GM23248 (cell line): ENCODE measurements around the gene SLC4A4. TPM values are rescaled to one million over a fixed set of nuclear protein-coding genes. Genes with fewer than 3 reads are reported as not detected.

Experiments used
- DNase-seq: peaks from one replicate; pipeline ENCODE4 v3.0.0-alpha.2; 2015
- H2AFZ ChIP-seq: fragments of 200-600 bp; sonication (generic); 2 replicates; pipeline ENCODE4 v1.6.1; 2016; ENCODE audit warnings: antibody characterized with exemption
- H3F3A ChIP-seq: fragments of 200-600 bp; sonication (generic); 2 replicates; pipeline ENCODE4 v1.6.1; 2016; ENCODE audit warnings: mild to moderate bottlenecking, antibody characterized with exemption, mixed run types; ENCODE audit not compliant: insufficient read depth
- H3K27ac ChIP-seq: fragments of 200-600 bp; sonication (generic); 2 replicates; pipeline ENCODE4 v1.5.1; 2016; ENCODE audit warnings: mild to moderate bottlenecking
- H3K27me3 ChIP-seq: fragments of 200-600 bp; sonication (generic); replicated peaks from 2 replicates; pipeline ENCODE4 v1.6.1; 2016; ENCODE audit warnings: mild to moderate bottlenecking; ENCODE audit not compliant: insufficient read depth
- H3K36me3 ChIP-seq: fragments of 200-600 bp; sonication (generic); 2 replicates; pipeline ENCODE4 v1.6.1; 2016; ENCODE audit warnings: low read depth, mild to moderate bottlenecking
- H3K4me1 ChIP-seq: fragments of 200-600 bp; sonication (generic); 2 replicates; pipeline ENCODE4 v1.6.1; 2016; ENCODE audit warnings: mild to moderate bottlenecking; ENCODE audit not compliant: insufficient read depth
- H3K4me2 ChIP-seq: fragments of 200-600 bp; sonication (generic); one replicate; pipeline ENCODE4 v1.6.1; 2016; ENCODE audit warnings: mild to moderate bottlenecking; ENCODE audit not compliant: unreplicated experiment
- H3K4me3 ChIP-seq: fragments of 200-600 bp; sonication (generic); 2 replicates; pipeline ENCODE4 v1.5.1; 2016; ENCODE audit warnings: mild to moderate bottlenecking
- H3K79me2 ChIP-seq: fragments of 200-600 bp; sonication (generic); 2 replicates; pipeline ENCODE4 v1.6.1; 2016; ENCODE audit warnings: mild to moderate bottlenecking; ENCODE audit not compliant: insufficient read depth
- H3K9ac ChIP-seq: fragments of 200-600 bp; sonication (generic); 2 replicates; pipeline ENCODE4 v1.6.1; 2016; ENCODE audit warnings: mild to moderate bottlenecking
- H3K9me2 ChIP-seq: fragments of 200-600 bp; sonication (generic); 2 replicates; pipeline ENCODE4 v1.6.1; 2016; ENCODE audit warnings: mixed run types, mild to moderate bottlenecking, moderate library complexity; ENCODE audit not compliant: insufficient read depth
- H3K9me3 ChIP-seq: fragments of 200-600 bp; sonication (generic); one replicate; pipeline ENCODE4 v1.6.1; 2017; ENCODE audit warnings: low read depth
- H4K20me1 ChIP-seq: fragments of 200-600 bp; sonication (generic); 2 replicates; pipeline ENCODE4 v1.6.0; 2016; ENCODE audit not compliant: insufficient read depth
- EZH2 ChIP-seq: fragments of 200-600 bp; sonication (generic); IDR thresholded peaks from 2 replicates; pipeline ENCODE4 v1.6.1; 2018; ENCODE audit warnings: antibody characterized with exemption, mild to moderate bottlenecking; ENCODE audit not compliant: insufficient read depth, poor library complexity, severe bottlenecking
- EZH2phosphoT487 ChIP-seq: fragments of 200-600 bp; sonication (generic); IDR thresholded peaks from 2 replicates; pipeline ENCODE4 v1.6.1; 2018; ENCODE audit warnings: antibody characterized with exemption, moderate library complexity, mild to moderate bottlenecking, low read depth; ENCODE audit not compliant: insufficient read depth
- WGBS, 2 experiments: methylation state at CpG; one replicate each; pipeline ENCODE4 v1.1.6; 2015 to 2017; ENCODE audit warnings: low lambda C conversion rate in 2 of 2, low coverage in 1 of 2; ENCODE audit errors: missing lambda C conversion rate in 2 of 2; 5-methylcytosine and 5-hydroxymethylcytosine counted together
- in situ Hi-C: fragments of 300-500 bp; cut with MboI; formaldehyde crosslinking; loops from 2 replicates; pipeline ENCODE4 v1.15.0; 2020
- polyA plus RNA-seq: library from polyadenylated mRNA; unstranded; fragments of >200 nt; fragmentation: Nextera tagmentation; extraction: Ambion mirVana; gene quantifications from 2 replicates; pipeline ENCODE4 v1.2.1, GENCODE V29; 2016
- total RNA-seq: library from RNA; depleted of rRNA; stranded (reverse); fragments of >200 nt; shearing (Covaris generic); gene quantifications from 2 replicates; pipeline ENCODE4 v1.2.3, GENCODE V29; 2014

SLC4A4 gene
- total and polyA plus RNA-seq, 2 experiments from 2014 or later = 7.2 to 11.5 TPM

GRCh38 chr4:71466775-71467174 lies 128.0 kb downstream of the SLC4A4 start:
- H4K20me1 ChIP-seq = no peaks in the 10 kb centered on the region
- no peaks in the 10 kb centered on the region for H3K27me3 ChIP-seq
- H3K27ac ChIP-seq = no peak overlapping the region
- H3K9me2 ChIP-seq = no peaks in the 10 kb centered on the region
- no peaks in the 10 kb centered on the region for H3K9me3 ChIP-seq
- no peak for DNase-seq
- H3F3A ChIP-seq = no peaks in the 10 kb centered on the region
- H3K4me2 ChIP-seq = no peak overlapping the region
- no peaks in the 10 kb centered on the region for H3K79me2 ChIP-seq
- 58 to 76% methylated on average over 3 of the region's 3 CpGs for WGBS, 2 experiments
- H3K9ac ChIP-seq = no peak overlapping the region
- no peak overlapping the region for H3K4me3 ChIP-seq
- H3K4me1 ChIP-seq = peaks cover 7% of the 10 kb centered on the region
- no peak overlapping the region for H2AFZ ChIP-seq
- TF ChIP-seq EZH2 (no peak), EZH2phosphoT487 (no peak)
- in situ Hi-C loops = no loop called here
- H3K36me3 ChIP-seq = no peaks in the 10 kb centered on the region

- TF ChIP-seq EZH2 = no peak
- no peak for TF ChIP-seq EZH2phosphoT487
- Histone ChIP-seq H4K20me1 (no peaks in the 10 kb centered on the region), H3K36me3 (no peaks in the 10 kb centered on the region), H3K4me1 (peaks cover 17% of the 10 kb centered on the region), H3K27me3 (no peaks in the 10 kb centered on the region), H3K9me2 (no peaks in the 10 kb centered on the region), H3K4me3 (no peak overlapping the region), H3K9ac (no peak overlapping the region), H3K4me2 (no peak overlapping the region), H3F3A (peaks cover 11% of the 10 kb centered on the region), H3K79me2 (no peaks in the 10 kb centered on the region), H3K27ac (no peak overlapping the region), H2AFZ (no peak overlapping the region), H3K9me3 (no peaks in the 10 kb centered on the region)
- 84 to 87% methylated on average over 2 of the region's 2 CpGs for WGBS, 2 experiments
- in situ Hi-C loops = no loop called here
- DNase-seq = no peak
Measured at GRCh38 chr4:71468116-71468710, 129.4 kb downstream of the SLC4A4 start.

GRCh38 chr4:71469541-71469940 lies 130.7 kb downstream of the SLC4A4 start:
- Histone ChIP-seq H4K20me1 (no peaks in the 10 kb centered on the region), H3K9ac (no peak overlapping the region), H3K36me3 (no peaks in the 10 kb centered on the region), H3F3A (peaks cover 24% of the 10 kb centered on the region), H3K79me2 (no peaks in the 10 kb centered on the region), H2AFZ (no peak overlapping the region), H3K27ac (no peak overlapping the region), H3K4me1 (peaks cover 31% of the 10 kb centered on the region), H3K4me2 (no peak overlapping the region), H3K27me3 (no peaks in the 10 kb centered on the region), H3K9me2 (no peaks in the 10 kb centered on the region), H3K9me3 (no peaks in the 10 kb centered on the region), H3K4me3 (no peak overlapping the region)
- DNase-seq = no peak
- in situ Hi-C loops = no loop called here
- no peak for TF ChIP-seq EZH2phosphoT487
- TF ChIP-seq EZH2 = no peak

GRCh38 chr4:71470524-71470923 lies 131.7 kb downstream of the SLC4A4 start:
- H3K79me2 ChIP-seq = no peaks in the 10 kb centered on the region
- no peaks in the 10 kb centered on the region for H3K27me3 ChIP-seq
- H3K9me2 ChIP-seq = no peaks in the 10 kb centered on the region
- TF ChIP-seq EZH2phosphoT487 (no peak), EZH2 (no peak)
- no peaks in the 10 kb centered on the region for H3K9me3 ChIP-seq
- H3K4me1 ChIP-seq = peaks cover 33% of the 10 kb centered on the region
- H3K9ac ChIP-seq = no peak overlapping the region
- H3K4me2 ChIP-seq = no peak overlapping the region
- no peaks in the 10 kb centered on the region for H4K20me1 ChIP-seq
- in situ Hi-C loops = no loop called here
- no peak overlapping the region for H2AFZ ChIP-seq
- no peaks in the 10 kb centered on the region for H3K36me3 ChIP-seq
- no peak overlapping the region for H3K4me3 ChIP-seq
- no peak for DNase-seq
- H3K27ac ChIP-seq = no peak overlapping the region
- peaks cover 25% of the 10 kb centered on the region for H3F3A ChIP-seq

- 28 to 37% methylated on average over 2 of the region's 2 CpGs for WGBS, 2 experiments
- TF ChIP-seq EZH2phosphoT487 (no peak), EZH2 (no peak)
- H2AFZ ChIP-seq = peak overlapping the region; percentile 2; the same call in 1 of the 2 replicates
Measured at GRCh38 chr4:71472946-71473345, 134.1 kb downstream of the SLC4A4 start.

More at GRCh38 chr4:71472946-71473345, 134.1 kb downstream of the SLC4A4 start:
- H3K4me1 ChIP-seq = peaks cover 33% of the 10 kb centered on the region
- peak overlapping the region; percentile 81 for H3K4me2 ChIP-seq
- H3K27me3 ChIP-seq = no peaks in the 10 kb centered on the region
- no peaks in the 10 kb centered on the region for H3K79me2 ChIP-seq
- H3K9ac ChIP-seq = peak overlapping the region; percentile 22
- peak overlapping the region; percentile 54 for H3K4me3 ChIP-seq
- H4K20me1 ChIP-seq = no peaks in the 10 kb centered on the region
- H3K36me3 ChIP-seq = no peaks in the 10 kb centered on the region
- H3F3A ChIP-seq = peaks cover 25% of the 10 kb centered on the region
- peak; percentile 90 for DNase-seq
- H3K9me2 ChIP-seq = no peaks in the 10 kb centered on the region
- in situ Hi-C loops = no loop called here
- no peaks in the 10 kb centered on the region for H3K9me3 ChIP-seq
- peak overlapping the region; percentile 75 for H3K27ac ChIP-seq
